Kidney epithelial cell (primary cell): ENCODE results near the gene PCYT2. TPM values are rescaled to one million over a fixed set of nuclear protein-coding genes. Genes with fewer than 3 reads are reported as not detected.

ENCODE experiments used
- DNase-seq: peaks from one replicate; pipeline ENCODE4 v3.0.0-alpha.2; 2010; ENCODE audit warnings: low read depth
- H3K27me3 ChIP-seq: 2 replicates; pipeline ENCODE4 v1.6.0; 2011; ENCODE audit warnings: low read length; ENCODE audit not compliant: control insufficient read depth, insufficient read depth
- H3K36me3 ChIP-seq: 2 replicates; pipeline ENCODE4 v1.5.1; 2011; ENCODE audit warnings: low read length; ENCODE audit not compliant: control insufficient read depth, insufficient read depth
- H3K4me3 ChIP-seq: 2 replicates; pipeline ENCODE4 v1.5.1; 2011; ENCODE audit warnings: low read depth, mild to moderate bottlenecking, control low read depth, low read length
- total RNA-seq: library from RNA; depleted of rRNA; stranded (reverse); fragments of >200 nt; gene quantifications from 2 replicates; pipeline ENCODE4 v1.2.3, GENCODE V29; 2015
- TF ChIP-seq, protein P1 (sequence below): IDR thresholded peaks from 2 replicates; pipeline ENCODE4 v1.5.1; 2011; ENCODE audit warnings: mild to moderate bottlenecking, moderate library complexity, low read length, control low read depth, inconsistent platforms; ENCODE audit not compliant: insufficient read depth, poor library complexity, severe bottlenecking

The PCYT2 gene
- total RNA-seq, 1 donor from 2014 or later: 30.4 TPM

DNA sequence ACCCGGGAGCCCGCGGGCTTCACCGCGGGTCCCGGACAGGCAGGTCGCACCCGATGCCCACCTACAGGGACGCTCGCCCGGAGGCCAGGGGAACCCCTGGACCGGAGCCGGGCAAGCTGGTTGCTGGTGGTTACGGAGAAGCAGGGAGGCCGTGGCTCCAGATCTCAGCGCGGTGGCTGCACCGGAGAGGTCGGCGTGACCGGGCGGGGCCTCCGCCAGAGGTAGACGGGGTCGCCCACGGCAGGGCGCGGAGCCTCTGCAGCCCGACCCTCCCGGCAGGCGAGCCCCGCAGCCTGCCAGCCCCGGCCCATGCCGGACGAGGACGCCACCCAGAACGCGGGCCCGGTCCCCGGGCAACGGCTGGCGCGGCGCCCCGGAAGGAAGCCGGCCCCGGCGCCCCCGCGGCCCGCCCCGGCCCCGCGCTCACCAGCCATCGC, 341 bp downstream of the PCYT2 start:
- peak overlapping the region; percentile 51 for H3K4me3 ChIP-seq
- no peak for DNase-seq
- TF ChIP-seq, protein P1, sequence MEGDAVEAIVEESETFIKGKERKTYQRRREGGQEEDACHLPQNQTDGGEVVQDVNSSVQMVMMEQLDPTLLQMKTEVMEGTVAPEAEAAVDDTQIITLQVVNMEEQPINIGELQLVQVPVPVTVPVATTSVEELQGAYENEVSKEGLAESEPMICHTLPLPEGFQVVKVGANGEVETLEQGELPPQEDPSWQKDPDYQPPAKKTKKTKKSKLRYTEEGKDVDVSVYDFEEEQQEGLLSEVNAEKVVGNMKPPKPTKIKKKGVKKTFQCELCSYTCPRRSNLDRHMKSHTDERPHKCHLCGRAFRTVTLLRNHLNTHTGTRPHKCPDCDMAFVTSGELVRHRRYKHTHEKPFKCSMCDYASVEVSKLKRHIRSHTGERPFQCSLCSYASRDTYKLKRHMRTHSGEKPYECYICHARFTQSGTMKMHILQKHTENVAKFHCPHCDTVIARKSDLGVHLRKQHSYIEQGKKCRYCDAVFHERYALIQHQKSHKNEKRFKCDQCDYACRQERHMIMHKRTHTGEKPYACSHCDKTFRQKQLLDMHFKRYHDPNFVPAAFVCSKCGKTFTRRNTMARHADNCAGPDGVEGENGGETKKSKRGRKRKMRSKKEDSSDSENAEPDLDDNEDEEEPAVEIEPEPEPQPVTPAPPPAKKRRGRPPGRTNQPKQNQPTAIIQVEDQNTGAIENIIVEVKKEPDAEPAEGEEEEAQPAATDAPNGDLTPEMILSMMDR: no peak
- peaks cover 6% of the 10 kb centered on the region for H3K36me3 ChIP-seq
- no peaks in the 10 kb centered on the region for H3K27me3 ChIP-seq

DNA sequence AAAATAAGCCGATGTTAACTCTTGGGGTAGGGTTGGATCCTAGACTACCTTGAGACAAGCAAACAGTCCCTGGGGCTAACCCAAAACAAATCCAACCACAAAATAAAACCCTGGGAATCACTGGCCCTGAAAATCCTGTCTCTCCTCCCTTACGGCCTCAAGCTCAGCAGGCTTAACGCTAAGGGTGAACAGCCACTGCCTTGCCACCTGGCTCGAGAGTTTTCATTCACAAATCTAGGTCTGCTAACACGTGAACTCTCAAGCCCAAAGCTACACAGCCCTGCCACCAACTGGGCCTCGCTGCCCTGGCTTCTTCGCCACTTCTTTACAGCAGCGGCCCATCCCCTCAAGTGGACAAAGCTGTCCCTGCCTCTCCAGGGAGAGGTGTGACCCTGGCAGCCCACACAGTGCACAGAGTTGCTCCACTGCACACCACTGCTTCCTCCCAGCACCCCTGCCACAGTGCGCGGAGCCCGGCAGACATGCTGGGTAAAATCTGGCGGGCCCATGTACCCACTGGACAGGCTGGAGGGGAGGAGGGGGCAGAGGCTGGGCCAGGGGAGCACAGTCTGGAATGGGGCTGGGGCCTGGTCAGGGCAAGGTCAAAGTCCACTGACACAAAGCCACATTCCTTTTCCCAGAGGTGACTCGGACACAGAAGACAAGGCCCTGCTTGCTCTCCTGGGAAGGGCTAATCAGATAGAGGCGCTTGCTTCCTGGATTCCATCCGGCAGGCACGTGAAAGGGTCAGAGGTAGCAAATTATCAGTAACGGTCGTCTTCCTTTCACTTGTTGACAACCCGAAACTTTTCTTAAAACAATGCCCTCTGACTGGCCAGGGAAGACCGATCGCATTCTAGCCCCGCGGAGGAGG, 996 bp downstream of the PCYT2 start:
- H3K27me3 ChIP-seq: no peaks in the 10 kb centered on the region
- DNase-seq: no peak
- TF ChIP-seq, protein P1: no peak
- H3K4me3 ChIP-seq: peak overlapping the region; percentile 51
- peaks cover 4% of the 10 kb centered on the region for H3K36me3 ChIP-seq

DNA sequence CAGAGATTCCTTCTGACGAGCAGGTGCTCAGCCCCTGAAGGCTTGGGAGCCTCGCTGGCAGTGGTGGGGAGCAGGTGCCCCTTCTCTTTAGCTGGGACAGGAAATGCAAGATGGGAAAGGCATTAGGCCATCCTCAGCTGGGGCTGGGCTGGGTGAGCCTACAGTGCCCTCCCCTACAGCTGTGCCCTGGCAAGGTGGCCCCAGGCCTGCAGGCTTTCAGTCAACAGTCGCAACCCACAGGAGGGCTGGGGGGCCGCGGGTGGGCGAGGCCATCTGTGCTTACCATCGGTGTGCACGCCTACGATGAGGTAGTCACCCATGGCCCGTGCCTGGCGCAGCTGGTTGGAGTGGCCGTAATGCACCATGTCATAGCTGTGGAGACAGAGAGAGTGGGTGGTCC, 2.0 kb downstream of the PCYT2 start:
- Histone ChIP-seq H3K4me3 (no peak overlapping the region), H3K27me3 (no peaks in the 10 kb centered on the region), H3K36me3 (peaks cover 3% of the 10 kb centered on the region)
- DNase-seq: no peak
- TF ChIP-seq, protein P1: no peak

DNA sequence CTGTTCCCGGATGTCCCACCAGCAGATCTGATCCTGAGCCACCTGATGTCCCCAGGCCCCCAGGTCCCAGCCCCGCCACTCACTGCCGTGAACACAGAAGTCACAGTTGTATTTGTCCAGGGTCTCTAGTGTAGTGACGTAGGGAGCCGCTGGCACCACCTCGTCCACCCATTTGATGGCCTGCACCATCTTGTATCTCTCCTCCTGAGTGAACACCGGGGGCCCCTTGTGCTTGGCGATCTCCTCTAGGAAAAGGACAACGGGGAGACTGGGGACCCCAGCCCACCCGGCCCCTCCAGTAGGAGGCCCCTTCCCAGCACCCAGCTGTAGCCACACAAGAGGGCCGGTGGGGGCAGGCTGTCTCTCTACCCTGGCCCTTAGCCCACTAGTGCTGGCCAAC, 2.4 kb downstream of the PCYT2 start:
- no peaks in the 10 kb centered on the region for H3K27me3 ChIP-seq
- peaks cover 1% of the 10 kb centered on the region for H3K36me3 ChIP-seq
- no peak for DNase-seq
- TF ChIP-seq, protein P1: no peak
- H3K4me3 ChIP-seq: no peak overlapping the region

DNA sequence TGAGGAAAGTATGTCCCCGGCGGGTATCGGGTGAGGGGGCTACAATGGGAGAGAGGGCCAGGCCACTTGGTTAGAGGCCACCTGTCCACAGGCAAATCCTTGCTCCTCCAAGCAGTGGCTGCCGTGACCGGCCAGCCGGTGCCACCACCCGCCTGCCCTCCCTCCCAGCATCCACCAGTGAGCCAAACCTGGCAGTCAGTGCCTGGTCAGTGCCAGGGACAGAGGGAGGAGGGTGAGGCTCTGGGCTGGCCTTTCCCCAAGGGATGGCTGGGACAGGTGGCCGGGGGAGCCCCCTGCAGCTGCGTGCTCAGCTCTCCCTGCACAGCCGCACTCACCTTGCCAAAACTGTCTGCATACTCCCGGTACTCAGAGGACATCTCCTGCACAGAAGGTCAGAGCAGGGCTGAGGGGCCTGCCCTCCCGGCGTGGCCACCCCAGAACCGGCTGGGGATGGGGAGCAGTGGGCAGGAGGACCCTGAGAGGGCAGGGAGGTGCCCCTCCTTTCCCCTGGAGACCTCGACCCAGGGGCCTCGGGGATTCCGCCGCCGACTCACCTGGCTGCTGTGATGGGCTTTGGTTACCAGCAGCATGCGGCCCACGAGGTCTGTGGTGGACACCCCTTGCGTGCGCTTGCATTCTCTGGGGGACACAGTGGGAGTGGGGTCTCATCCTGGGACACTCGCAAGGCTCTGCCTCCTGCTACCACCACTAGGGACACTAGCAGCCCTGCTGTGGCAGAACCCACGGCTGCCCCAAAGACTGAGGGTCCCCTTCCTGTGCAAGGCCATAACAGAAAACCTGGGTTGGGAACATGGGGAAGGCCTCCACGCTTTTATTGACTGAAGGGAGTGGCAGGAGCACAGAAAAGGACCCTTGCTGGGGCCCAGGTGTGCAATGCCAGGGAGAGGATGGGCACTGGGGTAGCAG, 3.7 kb downstream of the PCYT2 start:
- Histone ChIP-seq H3K27me3 (peaks cover 4% of the 10 kb centered on the region), H3K36me3 (no peaks in the 10 kb centered on the region), H3K4me3 (no peak overlapping the region)
- TF ChIP-seq, protein P1: no peak
- no peak for DNase-seq
